Measurements from ENCODE around the gene TMEM217. TPM values are rescaled to one million over a fixed set of nuclear protein-coding genes. Genes with fewer than 3 reads are reported as not detected.

The TMEM217 gene
- polyA plus RNA-seq, 1 of the 3 experiments (the other 2 are of a cell fraction) = 1.5 TPM

DNA sequence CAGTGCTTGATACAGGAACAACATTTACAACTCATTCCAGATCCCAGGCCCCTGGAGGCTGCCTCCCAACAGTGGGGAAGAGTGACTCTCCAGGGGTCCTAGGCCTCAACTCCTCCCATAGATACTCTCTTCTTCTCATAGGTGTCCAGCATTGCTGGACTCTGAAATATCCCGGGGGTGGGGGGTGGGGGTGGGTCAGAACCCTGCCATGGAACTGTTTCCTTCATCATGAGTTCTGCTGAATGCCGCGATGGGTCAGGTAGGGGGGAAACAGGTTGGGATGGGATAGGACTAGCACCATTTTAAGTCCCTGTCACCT, 83.8 kb downstream of the TMEM217 start:
- Histone ChIP-seq H3F3A (replicated peaks; ENCODE audit: insufficient read depth) (peaks cover 15% of the 10 kb centered on the region), H3K27ac (ENCODE audit: low read depth in 2 of 2, low read length in 1 of 2) (no peak overlapping the region), H3K4me2 (no peak overlapping the region), H3K4me3 (ENCODE audit: low read depth in 2 of 2, low read length in 1 of 2) (no peak overlapping the region), H2AFZ (ENCODE audit: low read depth) (no peak overlapping the region), H3K27me3 (ENCODE audit: insufficient read depth) (no peaks in the 10 kb centered on the region), H3K9me2 (no peaks in the 10 kb centered on the region), H3K9me3 (no peaks in the 10 kb centered on the region), H3K36me3 (replicated peaks in 1 of 2; ENCODE audit: control insufficient read depth in 1 of 2, insufficient read depth in 2 of 2, low read length in 1 of 2) (peaks cover 32 to 35% of the 10 kb centered on the region in 2 experiments), H3K4me1 (ENCODE audit: control insufficient read depth in 1 of 2, insufficient read depth in 2 of 2, low read depth in 1 of 2, low read length in 1 of 2) (peaks cover 4 to 15% of the 10 kb centered on the region in 2 experiments; a peak in 2 of 4 replicates), H4K20me1 (ENCODE audit: insufficient read depth) (peaks cover 17% of the 10 kb centered on the region), H3K9ac (no peak overlapping the region), H3K79me2 (ENCODE audit: insufficient read depth) (peaks cover 29% of the 10 kb centered on the region)
- WGBS (ENCODE audit: low lambda C conversion rate) = 63% methylated on average over 3 of the region's 3 CpGs
- TF ChIP-seq, protein P1, sequence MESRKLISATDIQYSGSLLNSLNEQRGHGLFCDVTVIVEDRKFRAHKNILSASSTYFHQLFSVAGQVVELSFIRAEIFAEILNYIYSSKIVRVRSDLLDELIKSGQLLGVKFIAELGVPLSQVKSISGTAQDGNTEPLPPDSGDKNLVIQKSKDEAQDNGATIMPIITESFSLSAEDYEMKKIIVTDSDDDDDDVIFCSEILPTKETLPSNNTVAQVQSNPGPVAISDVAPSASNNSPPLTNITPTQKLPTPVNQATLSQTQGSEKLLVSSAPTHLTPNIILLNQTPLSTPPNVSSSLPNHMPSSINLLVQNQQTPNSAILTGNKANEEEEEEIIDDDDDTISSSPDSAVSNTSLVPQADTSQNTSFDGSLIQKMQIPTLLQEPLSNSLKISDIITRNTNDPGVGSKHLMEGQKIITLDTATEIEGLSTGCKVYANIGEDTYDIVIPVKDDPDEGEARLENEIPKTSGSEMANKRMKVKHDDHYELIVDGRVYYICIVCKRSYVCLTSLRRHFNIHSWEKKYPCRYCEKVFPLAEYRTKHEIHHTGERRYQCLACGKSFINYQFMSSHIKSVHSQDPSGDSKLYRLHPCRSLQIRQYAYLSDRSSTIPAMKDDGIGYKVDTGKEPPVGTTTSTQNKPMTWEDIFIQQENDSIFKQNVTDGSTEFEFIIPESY (IDR thresholded peaks at IDR 0.05; ENCODE audit: borderline replicate concordance, low read depth) = no peak
- TF ChIP-seq, protein P2, sequence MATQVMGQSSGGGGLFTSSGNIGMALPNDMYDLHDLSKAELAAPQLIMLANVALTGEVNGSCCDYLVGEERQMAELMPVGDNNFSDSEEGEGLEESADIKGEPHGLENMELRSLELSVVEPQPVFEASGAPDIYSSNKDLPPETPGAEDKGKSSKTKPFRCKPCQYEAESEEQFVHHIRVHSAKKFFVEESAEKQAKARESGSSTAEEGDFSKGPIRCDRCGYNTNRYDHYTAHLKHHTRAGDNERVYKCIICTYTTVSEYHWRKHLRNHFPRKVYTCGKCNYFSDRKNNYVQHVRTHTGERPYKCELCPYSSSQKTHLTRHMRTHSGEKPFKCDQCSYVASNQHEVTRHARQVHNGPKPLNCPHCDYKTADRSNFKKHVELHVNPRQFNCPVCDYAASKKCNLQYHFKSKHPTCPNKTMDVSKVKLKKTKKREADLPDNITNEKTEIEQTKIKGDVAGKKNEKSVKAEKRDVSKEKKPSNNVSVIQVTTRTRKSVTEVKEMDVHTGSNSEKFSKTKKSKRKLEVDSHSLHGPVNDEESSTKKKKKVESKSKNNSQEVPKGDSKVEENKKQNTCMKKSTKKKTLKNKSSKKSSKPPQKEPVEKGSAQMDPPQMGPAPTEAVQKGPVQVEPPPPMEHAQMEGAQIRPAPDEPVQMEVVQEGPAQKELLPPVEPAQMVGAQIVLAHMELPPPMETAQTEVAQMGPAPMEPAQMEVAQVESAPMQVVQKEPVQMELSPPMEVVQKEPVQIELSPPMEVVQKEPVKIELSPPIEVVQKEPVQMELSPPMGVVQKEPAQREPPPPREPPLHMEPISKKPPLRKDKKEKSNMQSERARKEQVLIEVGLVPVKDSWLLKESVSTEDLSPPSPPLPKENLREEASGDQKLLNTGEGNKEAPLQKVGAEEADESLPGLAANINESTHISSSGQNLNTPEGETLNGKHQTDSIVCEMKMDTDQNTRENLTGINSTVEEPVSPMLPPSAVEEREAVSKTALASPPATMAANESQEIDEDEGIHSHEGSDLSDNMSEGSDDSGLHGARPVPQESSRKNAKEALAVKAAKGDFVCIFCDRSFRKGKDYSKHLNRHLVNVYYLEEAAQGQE (IDR thresholded peaks at IDR 0.05; ENCODE audit: low read depth, low read length) = no peak
- no peak for TF ChIP-seq RFX5 (IDR thresholded peaks at IDR 0.05; ENCODE audit: low read length)
- no peak for TF ChIP-seq TAF1 (IDR thresholded peaks at IDR 0.05; ENCODE audit: borderline replicate concordance, low read depth, low read length)
- no peak for TF ChIP-seq NRF1 (IDR thresholded peaks at IDR 0.05; ENCODE audit: low read depth, low read length)
- TF ChIP-seq TEAD4 (IDR thresholded peaks at IDR 0.05; ENCODE audit: borderline replicate concordance, insufficient read depth) = no peak
- no peak for TF ChIP-seq CHD2 (IDR thresholded peaks at IDR 0.05; ENCODE audit: low read length, partially characterized antibody)
- no peak for TF ChIP-seq MXI1 (IDR thresholded peaks at IDR 0.05; ENCODE audit: low read depth, low read length)
- TF ChIP-seq GATA2 (CRISPR knock-in tag; IDR thresholded peaks at IDR 0.05) = no peak
- no peak for TF ChIP-seq RCOR1 (IDR thresholded peaks at IDR 0.05; ENCODE audit: low read length)
- TF ChIP-seq, protein P3, sequence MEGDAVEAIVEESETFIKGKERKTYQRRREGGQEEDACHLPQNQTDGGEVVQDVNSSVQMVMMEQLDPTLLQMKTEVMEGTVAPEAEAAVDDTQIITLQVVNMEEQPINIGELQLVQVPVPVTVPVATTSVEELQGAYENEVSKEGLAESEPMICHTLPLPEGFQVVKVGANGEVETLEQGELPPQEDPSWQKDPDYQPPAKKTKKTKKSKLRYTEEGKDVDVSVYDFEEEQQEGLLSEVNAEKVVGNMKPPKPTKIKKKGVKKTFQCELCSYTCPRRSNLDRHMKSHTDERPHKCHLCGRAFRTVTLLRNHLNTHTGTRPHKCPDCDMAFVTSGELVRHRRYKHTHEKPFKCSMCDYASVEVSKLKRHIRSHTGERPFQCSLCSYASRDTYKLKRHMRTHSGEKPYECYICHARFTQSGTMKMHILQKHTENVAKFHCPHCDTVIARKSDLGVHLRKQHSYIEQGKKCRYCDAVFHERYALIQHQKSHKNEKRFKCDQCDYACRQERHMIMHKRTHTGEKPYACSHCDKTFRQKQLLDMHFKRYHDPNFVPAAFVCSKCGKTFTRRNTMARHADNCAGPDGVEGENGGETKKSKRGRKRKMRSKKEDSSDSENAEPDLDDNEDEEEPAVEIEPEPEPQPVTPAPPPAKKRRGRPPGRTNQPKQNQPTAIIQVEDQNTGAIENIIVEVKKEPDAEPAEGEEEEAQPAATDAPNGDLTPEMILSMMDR (IDR thresholded peaks at IDR 0.05) = no peak
- DNase-seq = no peak
- CTCF ChIA-PET = interaction anchor here (0.7 to 15.1 kb wide), 6 partner anchors 15 to 149 kb away, joined by 4 to 490 read pairs (median 28); no protein-coding TSS in a partner anchor
- POLR2A ChIA-PET = interaction anchor here (1.6 to 1.7 kb wide), 2 partner anchors 72 to 113 kb away, joined by 3 to 5 read pairs; no protein-coding TSS in a partner anchor

Data from SK-N-SH (cell line).